SIG-M5 (cell line): ENCODE results near the gene SLC25A31.

Experiments
- DNase-seq: peaks from one replicate; lab custom pipeline; 2025; lab: John Stamatoyannopoulos, UW

SLC25A31 gene

GRCh38 chr4:127778102-127778501 is 47.9 kb downstream of the SLC25A31 start:
- DNase-seq, result no peak

DNA sequence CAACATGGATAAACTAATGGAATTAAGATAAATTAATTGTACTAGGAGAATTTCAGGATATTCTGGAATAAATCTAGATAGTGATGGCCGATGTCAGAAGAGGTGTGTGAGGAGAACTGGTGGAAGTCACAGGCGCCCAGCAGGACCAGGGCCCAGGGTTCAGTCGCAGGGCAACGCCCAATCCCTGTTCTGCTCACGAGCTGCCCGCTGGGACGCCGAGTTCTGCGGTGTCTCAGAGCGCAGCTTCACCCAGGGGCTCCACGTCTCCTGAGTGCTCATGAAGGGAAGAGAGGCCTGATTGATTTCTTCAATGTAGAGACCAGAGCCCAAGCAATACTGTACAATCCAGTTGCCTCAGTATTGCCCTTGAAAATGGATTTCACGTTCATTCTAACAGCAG is 50.4 kb downstream of the SLC25A31 start:
- no peak for DNase-seq

DNA sequence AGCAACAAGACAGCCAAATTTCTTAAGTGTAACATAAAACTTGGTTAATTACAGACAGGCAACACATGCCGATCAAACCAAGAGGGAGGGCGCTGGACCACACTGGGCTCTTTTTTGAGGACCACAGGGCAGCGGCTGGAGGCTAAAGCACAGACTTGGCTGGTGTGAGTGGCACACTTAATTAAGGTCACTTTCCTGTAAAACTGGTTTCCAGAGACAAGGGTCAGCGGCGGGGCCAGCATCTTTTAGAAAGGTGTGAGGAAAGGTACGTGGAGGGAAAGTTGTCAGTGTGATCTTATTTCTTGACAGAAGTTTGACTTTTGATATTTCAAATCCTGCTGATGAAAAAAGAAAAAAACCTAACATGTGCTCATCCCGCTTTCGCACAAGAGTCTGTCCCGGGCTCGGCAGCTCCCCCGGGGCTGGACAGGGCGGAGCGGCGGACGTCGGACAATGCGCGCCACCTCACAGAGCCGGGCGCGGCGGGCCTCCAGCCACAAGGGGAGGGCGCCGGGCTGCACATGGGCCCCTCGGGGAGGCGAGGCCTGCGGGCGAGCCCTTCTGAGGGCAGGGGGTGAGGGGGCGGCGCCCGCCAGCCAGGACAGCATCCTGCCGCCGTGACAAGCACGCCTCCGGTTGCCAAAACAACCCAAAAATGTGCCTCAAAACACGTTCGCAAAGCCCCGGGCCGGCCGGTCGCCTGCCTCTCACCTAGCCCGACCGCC is 51.3 kb downstream of the SLC25A31 start:
- no peak for DNase-seq

DNA sequence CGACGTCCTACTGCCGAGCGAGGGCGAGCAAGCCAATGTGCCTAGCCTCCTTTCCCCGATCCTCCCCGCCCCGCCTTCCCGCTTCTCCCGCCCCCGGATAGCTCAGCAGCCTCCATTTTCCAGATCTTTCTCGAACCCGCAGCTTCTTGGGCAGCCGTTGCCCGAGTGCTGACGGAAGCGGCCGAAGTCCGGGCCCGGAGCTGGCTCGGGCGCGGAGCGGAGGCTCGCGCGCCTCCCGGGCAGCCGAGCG is 51.8 kb downstream of the SLC25A31 start:
- DNase-seq, result no peak

- DNase-seq, result no peak
Observed at GRCh38 chr4:127782275-127783025, 52.2 kb downstream of the SLC25A31 start, which contains the start of gene HSPA4L. Gene HSPA4L (plus strand): TSS chr4:127782322. CDS start chr4:127782551, 229 bp downstream.

- DNase-seq, result no peak
Observed at GRCh38 chr4:127783026-127783769, 53.0 kb downstream of the SLC25A31 start.

GRCh38 chr4:127783955-127784770 is 54.0 kb downstream of the SLC25A31 start:
- no peak for DNase-seq

- no peak for DNase-seq
Observed at GRCh38 chr4:127788517-127788916, 58.3 kb downstream of the SLC25A31 start.

GRCh38 chr4:127791391-127791790 is 61.2 kb downstream of the SLC25A31 start:
- DNase-seq, result no peak

DNA sequence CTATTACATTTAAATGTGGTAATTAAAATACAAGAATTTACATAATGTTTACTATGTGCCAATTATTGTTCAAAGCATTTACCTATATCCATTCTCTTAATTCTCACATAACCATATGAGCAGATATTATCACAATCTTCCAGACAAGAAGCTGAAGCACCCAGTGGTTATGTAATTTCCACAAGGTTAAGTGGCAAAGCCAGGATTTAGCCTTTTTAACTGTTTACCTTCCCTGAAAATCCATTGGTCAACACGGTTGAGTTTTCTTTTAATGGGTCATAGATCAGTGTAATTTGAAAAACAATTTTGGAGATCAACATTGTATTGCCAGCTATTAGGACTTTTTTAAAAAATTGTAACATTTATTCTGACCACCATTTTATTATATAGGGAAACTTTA is 63.3 kb downstream of the SLC25A31 start:
- no peak for DNase-seq

GRCh38 chr4:127799711-127800110 is 69.5 kb downstream of the SLC25A31 start:
- DNase-seq, result no peak

DNA sequence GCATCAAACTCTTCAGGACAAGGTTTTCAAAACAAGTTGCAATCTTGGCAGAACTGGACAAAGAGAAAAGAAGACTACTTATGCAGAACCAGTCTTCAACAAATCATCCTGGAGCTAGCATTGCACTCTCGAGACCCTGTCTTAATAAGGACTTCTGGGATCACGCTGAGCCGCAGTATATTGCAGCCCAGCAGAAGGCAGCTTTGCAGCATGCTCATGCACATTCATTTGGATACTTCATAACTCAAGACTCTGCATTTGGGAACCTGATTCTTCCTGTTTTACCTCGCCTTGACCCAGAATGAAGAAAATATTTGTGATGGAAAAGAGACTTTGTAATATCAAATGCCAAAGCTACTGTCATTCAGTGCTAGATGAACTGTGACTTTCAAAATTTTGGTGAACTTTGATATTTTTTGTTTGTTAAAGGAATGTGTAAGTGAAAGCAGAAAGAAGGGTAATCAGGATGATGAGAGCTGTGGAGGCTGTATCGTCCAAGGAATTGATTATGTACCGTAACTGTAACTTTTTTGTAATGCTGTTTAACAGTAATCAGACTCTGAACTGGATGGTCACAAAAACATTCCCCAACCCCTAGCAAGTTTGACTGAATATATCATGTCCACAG is 79.1 kb downstream of the SLC25A31 start:
- DNase-seq, result no peak

GRCh38 chr4:127810551-127810950 is 80.4 kb downstream of the SLC25A31 start:
- DNase-seq, result no peak

- no peak for DNase-seq
Observed at GRCh38 chr4:127822430-127822829, 92.2 kb downstream of the SLC25A31 start.
